Neural progenitor cell (in vitro differentiated cells): Measurements from ENCODE around the gene RGSL1. TPM values are rescaled to one million over a fixed set of nuclear protein-coding genes. Genes with fewer than 3 reads are reported as not detected.

Source experiments
- DNase-seq: peaks from one replicate; pipeline ENCODE4 v3.0.0-alpha.2; 2016; ENCODE audit warnings: low spot score
- H2AFZ ChIP-seq: fragments of 200-600 bp; sonication (generic); replicated peaks from 2 replicates; pipeline ENCODE4 v1.6.1; 2016; ENCODE audit warnings: antibody characterized with exemption
- H3F3A ChIP-seq: fragments of 200-600 bp; sonication (generic); 2 replicates; pipeline ENCODE4 v1.6.1; 2016; ENCODE audit warnings: antibody characterized with exemption, low read depth
- H3K27ac ChIP-seq: fragments of 200-600 bp; sonication (generic); 2 replicates; pipeline ENCODE4 v1.5.1; 2016; ENCODE audit warnings: mild to moderate bottlenecking
- H3K27me3 ChIP-seq: fragments of 200-600 bp; sonication (generic); 2 replicates; pipeline ENCODE4 v1.6.1; 2016; ENCODE audit warnings: mild to moderate bottlenecking, moderate library complexity
- H3K36me3 ChIP-seq: fragments of 200-600 bp; sonication (generic); 2 replicates; pipeline ENCODE4 v1.5.1; 2016
- H3K4me1 ChIP-seq: fragments of 200-600 bp; sonication (generic); 2 replicates; pipeline ENCODE4 v1.6.1; 2016; ENCODE audit warnings: mixed run types
- H3K4me2 ChIP-seq: fragments of 200-600 bp; sonication (generic); 2 replicates; pipeline ENCODE4 v1.6.1; 2016
- H3K4me3 ChIP-seq: fragments of 200-600 bp; sonication (generic); 2 replicates; pipeline ENCODE4 v1.5.1; 2016
- H3K79me2 ChIP-seq: fragments of 200-600 bp; sonication (generic); 2 replicates; pipeline ENCODE4 v1.6.1; 2016; ENCODE audit warnings: low read depth
- H3K9ac ChIP-seq: fragments of 200-600 bp; sonication (generic); 2 replicates; pipeline ENCODE4 v1.6.1; 2016
- H3K9me3 ChIP-seq: fragments of 200-600 bp; sonication (generic); 2 replicates; pipeline ENCODE4 v1.5.1; 2016; ENCODE audit warnings: low read depth
- H4K20me1 ChIP-seq: fragments of 200-600 bp; sonication (generic); 2 replicates; pipeline ENCODE4 v1.6.1; 2016; ENCODE audit warnings: low read depth
- H3K27ac Mint-ChIP-seq: 3 replicates; pipeline ENCODE4 v1.8.0; 2021; ENCODE audit warnings: mixed read lengths
- H3K27me3 Mint-ChIP-seq: 2 replicates; pipeline ENCODE4 v1.8.0; 2022; ENCODE audit warnings: low read depth, mild to moderate bottlenecking, inconsistent platforms, moderate library complexity, mixed read lengths; ENCODE audit not compliant: insufficient read depth
- H3K36me3 Mint-ChIP-seq: 3 replicates; pipeline ENCODE4 v1.8.0; 2021; ENCODE audit warnings: mixed read lengths
- H3K4me1 Mint-ChIP-seq: 3 replicates; pipeline ENCODE4 v1.8.0; 2021; ENCODE audit warnings: mixed read lengths
- H3K4me3 Mint-ChIP-seq: 3 replicates; pipeline ENCODE4 v1.8.0; 2021; ENCODE audit warnings: mild to moderate bottlenecking, moderate library complexity, mixed read lengths
- H3K9me3 Mint-ChIP-seq: 3 replicates; pipeline ENCODE4 v1.8.0; 2020; ENCODE audit warnings: mixed read lengths
- EZH2 ChIP-seq: fragments of 200-600 bp; sonication (generic); IDR thresholded peaks from 2 replicates; pipeline ENCODE4 v1.6.1; 2017; ENCODE audit warnings: antibody characterized with exemption, mild to moderate bottlenecking, moderate library complexity
- EZH2phosphoT487 ChIP-seq: fragments of 200-600 bp; sonication (generic); IDR thresholded peaks from 2 replicates; pipeline ENCODE4 v1.6.1; 2017; ENCODE audit warnings: antibody characterized with exemption
- total RNA-seq: library from RNA; depleted of rRNA; stranded (reverse); fragments of >200 nt; gene quantifications from 2 replicates; pipeline ENCODE4 v1.2.3, GENCODE V29; 2015; ENCODE audit warnings: low replicate concordance
- TF ChIP-seq, protein P1 (sequence below): fragments of 200-600 bp; sonication (generic); IDR thresholded peaks from 2 replicates; pipeline ENCODE4 v1.5.1; 2017; ENCODE audit warnings: antibody characterized with exemption, mild to moderate bottlenecking

RGSL1 gene
- total RNA-seq, 1 donor from 2014 or later: not detected

- Histone ChIP-seq H3K4me1 (no peaks in the 10 kb centered on the region), H3K36me3 (no peaks in the 10 kb centered on the region), H3K79me2 (no peaks in the 10 kb centered on the region), H3K9me3 (no peaks in the 10 kb centered on the region), H3K9ac (no peak overlapping the region), H3K4me2 (no peak overlapping the region), H3F3A (no peaks in the 10 kb centered on the region), H3K27ac (no peak overlapping the region), H3K27me3 (no peaks in the 10 kb centered on the region), H2AFZ (no peak overlapping the region), H4K20me1 (no peaks in the 10 kb centered on the region), H3K4me3 (no peak overlapping the region)
- DNase-seq: no peak
- Mint-ChIP-seq H3K27ac (no peak overlapping the region), H3K4me3 (no peak overlapping the region), H3K4me1 (no peaks in the 10 kb centered on the region), H3K27me3 (no peaks in the 10 kb centered on the region), H3K9me3 (no peaks in the 10 kb centered on the region), H3K36me3 (no peaks in the 10 kb centered on the region)
- TF ChIP-seq, protein P1, sequence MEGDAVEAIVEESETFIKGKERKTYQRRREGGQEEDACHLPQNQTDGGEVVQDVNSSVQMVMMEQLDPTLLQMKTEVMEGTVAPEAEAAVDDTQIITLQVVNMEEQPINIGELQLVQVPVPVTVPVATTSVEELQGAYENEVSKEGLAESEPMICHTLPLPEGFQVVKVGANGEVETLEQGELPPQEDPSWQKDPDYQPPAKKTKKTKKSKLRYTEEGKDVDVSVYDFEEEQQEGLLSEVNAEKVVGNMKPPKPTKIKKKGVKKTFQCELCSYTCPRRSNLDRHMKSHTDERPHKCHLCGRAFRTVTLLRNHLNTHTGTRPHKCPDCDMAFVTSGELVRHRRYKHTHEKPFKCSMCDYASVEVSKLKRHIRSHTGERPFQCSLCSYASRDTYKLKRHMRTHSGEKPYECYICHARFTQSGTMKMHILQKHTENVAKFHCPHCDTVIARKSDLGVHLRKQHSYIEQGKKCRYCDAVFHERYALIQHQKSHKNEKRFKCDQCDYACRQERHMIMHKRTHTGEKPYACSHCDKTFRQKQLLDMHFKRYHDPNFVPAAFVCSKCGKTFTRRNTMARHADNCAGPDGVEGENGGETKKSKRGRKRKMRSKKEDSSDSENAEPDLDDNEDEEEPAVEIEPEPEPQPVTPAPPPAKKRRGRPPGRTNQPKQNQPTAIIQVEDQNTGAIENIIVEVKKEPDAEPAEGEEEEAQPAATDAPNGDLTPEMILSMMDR: no peak
- TF ChIP-seq EZH2: no peak
Observed at GRCh38 chr1:182495693-182496092, 45.7 kb downstream of the RGSL1 start.

GRCh38 chr1:182507685-182508084, 57.7 kb downstream of the RGSL1 start:
- H3F3A ChIP-seq: no peaks in the 10 kb centered on the region
- no peak for DNase-seq
- H4K20me1 ChIP-seq: no peaks in the 10 kb centered on the region
- H3K36me3 ChIP-seq: no peaks in the 10 kb centered on the region
- H3K9me3 Mint-ChIP-seq: peaks cover 12% of the 10 kb centered on the region
- H3K9ac ChIP-seq: no peak overlapping the region
- H3K27me3 Mint-ChIP-seq: peaks cover 2% of the 10 kb centered on the region
- no peak overlapping the region for H3K27ac Mint-ChIP-seq
- H3K4me3 ChIP-seq: no peak overlapping the region
- no peak overlapping the region for H3K4me2 ChIP-seq
- H3K4me3 Mint-ChIP-seq: no peak overlapping the region
- no peak overlapping the region for H3K27ac ChIP-seq
- no peaks in the 10 kb centered on the region for H3K36me3 Mint-ChIP-seq
- H2AFZ ChIP-seq: no peak overlapping the region
- no peaks in the 10 kb centered on the region for H3K9me3 ChIP-seq
- no peaks in the 10 kb centered on the region for H3K4me1 ChIP-seq
- H3K27me3 ChIP-seq: no peaks in the 10 kb centered on the region
- H3K4me1 Mint-ChIP-seq: no peaks in the 10 kb centered on the region
- H3K79me2 ChIP-seq: no peaks in the 10 kb centered on the region
- no peak for TF ChIP-seq EZH2phosphoT487

- peaks cover 5% of the 10 kb centered on the region for H3K9me3 ChIP-seq
- H2AFZ ChIP-seq: no peak overlapping the region
- no peak overlapping the region for H3K9ac ChIP-seq
- H3K79me2 ChIP-seq: no peaks in the 10 kb centered on the region
- no peaks in the 10 kb centered on the region for H3K27me3 ChIP-seq
- Mint-ChIP-seq H3K4me3 (no peak overlapping the region), H3K27ac (no peak overlapping the region), H3K9me3 (peaks cover 24% of the 10 kb centered on the region), H3K36me3 (no peaks in the 10 kb centered on the region), H3K4me1 (no peaks in the 10 kb centered on the region), H3K27me3 (peaks cover 8% of the 10 kb centered on the region)
- H3K36me3 ChIP-seq: no peaks in the 10 kb centered on the region
- no peak for DNase-seq
- H3K4me3 ChIP-seq: no peak overlapping the region
- no peaks in the 10 kb centered on the region for H3F3A ChIP-seq
- H3K4me2 ChIP-seq: no peak overlapping the region
- H3K27ac ChIP-seq: no peak overlapping the region
- no peak for TF ChIP-seq EZH2
- TF ChIP-seq, protein P1: no peak
- TF ChIP-seq EZH2phosphoT487: no peak
- H4K20me1 ChIP-seq: no peaks in the 10 kb centered on the region
- H3K4me1 ChIP-seq: no peaks in the 10 kb centered on the region
Observed at GRCh38 chr1:182515556-182515955, 65.6 kb downstream of the RGSL1 start.

GRCh38 chr1:182520736-182521135, 70.8 kb downstream of the RGSL1 start:
- H3K36me3 Mint-ChIP-seq: no peaks in the 10 kb centered on the region
- no peak overlapping the region for H3K9ac ChIP-seq
- H3K9me3 ChIP-seq: peaks cover 5% of the 10 kb centered on the region
- no peak for DNase-seq
- no peaks in the 10 kb centered on the region for H3K4me1 Mint-ChIP-seq
- no peaks in the 10 kb centered on the region for H4K20me1 ChIP-seq
- H3K27ac Mint-ChIP-seq: no peak overlapping the region
- H3K79me2 ChIP-seq: no peaks in the 10 kb centered on the region
- no peak overlapping the region for H2AFZ ChIP-seq
- H3K27ac ChIP-seq: no peak overlapping the region
- H3K4me3 Mint-ChIP-seq: no peak overlapping the region
- no peaks in the 10 kb centered on the region for H3K36me3 ChIP-seq
- no peak for TF ChIP-seq EZH2phosphoT487
- TF ChIP-seq EZH2: no peak
- TF ChIP-seq, protein P1: no peak
- no peaks in the 10 kb centered on the region for H3K4me1 ChIP-seq
- peaks cover 14% of the 10 kb centered on the region for H3K9me3 Mint-ChIP-seq
- no peak overlapping the region for H3K4me2 ChIP-seq
- H3K27me3 Mint-ChIP-seq: no peaks in the 10 kb centered on the region
- H3F3A ChIP-seq: no peaks in the 10 kb centered on the region
- no peak overlapping the region for H3K4me3 ChIP-seq
- H3K27me3 ChIP-seq: no peaks in the 10 kb centered on the region
